ENCODE results near the gene KIF5A. TPM values are rescaled to one million over a fixed set of nuclear protein-coding genes. Genes with fewer than 3 reads are reported as not detected.
"Not testable (repeated sequence)": the region's sequence is repeated elsewhere in the genome, so short reads cannot be mapped to it uniquely, and the experiment has no call there.

KIF5A gene
- total RNA-seq, 4 donors from 2014 or later: 0.34 to 0.67 (median 0.51) TPM

GRCh38 chr12:57614178-57614947 lies 64.5 kb downstream of the KIF5A start:
- no peaks in the 10 kb centered on the region for H3K9me3 ChIP-seq
- no peaks in the 10 kb centered on the region for H3K36me3 ChIP-seq
- no peak for DNase-seq
- no peak overlapping the region for H3K27ac ChIP-seq
- H3K4me3 ChIP-seq (replicated peaks in 1 of 3): no peak overlapping the region
- TF ChIP-seq POLR2A (IDR thresholded peaks at IDR 0.05) (no peak), CTCF (IDR thresholded peaks at IDR 0.05) (no peak)
- WGBS, 2 donors: 47 to 49% methylated on average over 14 of the region's 14 CpGs
- intact Hi-C loops (cut with DNase I): no loop called here
- H3K4me1 ChIP-seq: peaks cover 15 to 24% of the 10 kb centered on the region in 2 donors
- no peaks in the 10 kb centered on the region for H3K27me3 ChIP-seq

GRCh38 chr12:57614948-57615500 lies 65.2 kb downstream of the KIF5A start:
- 84 to 87% methylated on average over 11 of the region's 11 CpGs for WGBS, 2 donors
- H3K36me3 ChIP-seq: no peaks in the 10 kb centered on the region
- intact Hi-C loops (cut with DNase I): no loop called here
- peaks cover 4% of the 10 kb centered on the region for H3K27me3 ChIP-seq
- TF ChIP-seq CTCF (IDR thresholded peaks at IDR 0.05): no peak
- no peak for TF ChIP-seq POLR2A (IDR thresholded peaks at IDR 0.05)
- no peak for DNase-seq
- no peaks in the 10 kb centered on the region for H3K9me3 ChIP-seq
- H3K27ac ChIP-seq: no peak overlapping the region
- peaks cover 15 to 28% of the 10 kb centered on the region in 2 donors for H3K4me1 ChIP-seq
- no peak overlapping the region for H3K4me3 ChIP-seq (replicated peaks in 1 of 3)

GRCh38 chr12:57615637-57616036 lies 65.8 kb downstream of the KIF5A start:
- Histone ChIP-seq H3K36me3 (no peaks in the 10 kb centered on the region), H3K27ac (no peak overlapping the region), H3K27me3 (peaks cover 10% of the 10 kb centered on the region), H3K4me3 (replicated peaks in 1 of 3) (no peak overlapping the region), H3K4me1 (peaks cover 10 to 23% of the 10 kb centered on the region in 2 donors), H3K9me3 (no peaks in the 10 kb centered on the region)
- no peak for DNase-seq
- TF ChIP-seq POLR2A (IDR thresholded peaks at IDR 0.05) (no peak), CTCF (IDR thresholded peaks at IDR 0.05) (no peak)
- WGBS, 2 donors: 81 to 82% methylated on average over 5 of the region's 5 CpGs
- intact Hi-C loops (cut with DNase I): no loop called here

- intact Hi-C loops (cut with DNase I): no loop called here
- Histone ChIP-seq H3K4me3 (replicated peaks in 1 of 3) (no peak overlapping the region), H3K27ac (no peak overlapping the region), H3K27me3 (peaks cover 18% of the 10 kb centered on the region), H3K36me3 (no peaks in the 10 kb centered on the region), H3K4me1 (peaks cover 8 to 23% of the 10 kb centered on the region in 2 donors), H3K9me3 (no peaks in the 10 kb centered on the region)
- TF ChIP-seq POLR2A (IDR thresholded peaks at IDR 0.05) (no peak), CTCF (IDR thresholded peaks at IDR 0.05) (no peak)
- WGBS, 2 donors: 77 to 80% methylated on average over 3 of the region's 3 CpGs
- DNase-seq: no peak
Observed at GRCh38 chr12:57616383-57617101, 66.7 kb downstream of the KIF5A start.

GRCh38 chr12:57617942-57618341 lies 68.1 kb downstream of the KIF5A start:
- peaks cover 23% of the 10 kb centered on the region for H3K27me3 ChIP-seq
- TF ChIP-seq CTCF (IDR thresholded peaks at IDR 0.05) (no peak), POLR2A (IDR thresholded peaks at IDR 0.05) (no peak)
- H3K9me3 ChIP-seq: no peaks in the 10 kb centered on the region
- no peak overlapping the region for H3K27ac ChIP-seq
- intact Hi-C loops (cut with DNase I): no loop called here
- no peak overlapping the region for H3K4me3 ChIP-seq (replicated peaks in 1 of 3)
- H3K4me1 ChIP-seq: peaks cover 6 to 20% of the 10 kb centered on the region in 2 donors
- WGBS, 2 donors: 48 to 50% methylated on average over 11 of the region's 11 CpGs
- no peaks in the 10 kb centered on the region for H3K36me3 ChIP-seq
- no peak for DNase-seq

GRCh38 chr12:57618431-57618830 lies 68.6 kb downstream of the KIF5A start:
- H3K4me3 ChIP-seq (replicated peaks in 1 of 3); H3K9me3 ChIP-seq; intact Hi-C loops (cut with DNase I); DNase-seq; H3K36me3 ChIP-seq; H3K27ac ChIP-seq: not testable (repeated sequence)
- 92 to 95% methylated on average over 6 of the region's 6 CpGs for WGBS, 2 donors
- peaks cover 6 to 20% of the 10 kb centered on the region in 2 donors for H3K4me1 ChIP-seq
- H3K27me3 ChIP-seq: peaks cover 23% of the 10 kb centered on the region
